Measurements from ENCODE around the gene PCBP4. TPM values are rescaled to one million over a fixed set of nuclear protein-coding genes. Genes with fewer than 3 reads are reported as not detected.

The PCBP4 gene
- total RNA-seq, 4 donors from 2014 or later = 184 to 320 (median 199) TPM

DNA sequence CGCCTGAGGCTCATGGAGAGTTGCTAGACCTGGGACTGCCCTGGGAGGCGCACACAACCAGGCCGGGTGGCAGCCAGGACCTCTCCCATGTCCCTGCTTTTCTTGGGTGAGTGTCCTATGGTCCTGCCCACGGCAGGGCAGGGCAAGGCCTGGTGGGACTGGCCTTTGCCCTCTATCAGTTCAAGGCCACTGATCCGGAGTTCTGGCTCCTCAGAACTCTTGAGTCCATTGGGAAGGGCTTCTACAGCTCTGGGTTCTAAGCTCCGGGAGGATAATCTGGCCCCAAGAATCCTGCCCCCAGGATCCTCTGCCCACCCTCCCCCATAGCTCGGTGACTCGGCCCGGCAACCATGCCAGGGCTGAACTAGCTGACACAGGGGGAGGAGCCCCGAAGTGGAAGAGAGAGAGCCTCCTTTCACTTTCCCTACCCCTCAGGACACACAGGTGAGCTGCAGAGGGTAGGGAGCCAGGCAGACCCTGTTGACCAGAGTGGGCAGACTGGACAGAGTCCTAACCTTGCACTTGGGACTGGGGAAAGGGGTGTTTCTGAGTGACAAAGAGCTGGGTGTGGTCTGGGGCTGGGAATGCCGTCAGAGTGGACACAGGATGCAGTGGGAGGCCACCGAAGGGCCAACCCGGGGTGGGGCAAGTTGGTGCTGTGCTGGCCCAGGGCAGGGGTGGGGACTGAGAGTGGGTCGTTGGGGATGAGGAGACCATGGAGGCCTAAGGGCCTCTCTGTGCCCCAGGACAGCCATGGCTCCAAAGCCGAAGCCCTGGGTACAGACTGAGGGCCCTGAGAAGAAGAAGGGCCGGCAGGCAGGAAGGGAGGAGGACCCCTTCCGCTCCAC, 24.4 kb downstream of the PCBP4 start:
- intact Hi-C loops (cut with DNase I; ENCODE audit: low total_unique reads) (loop anchor here (1.0 kb wide), 4 partner anchors 13 to 211 kb away; partner anchors contain the start of genes ABHD14B, DUSP7 and POC1A), in situ Hi-C loops (cut with MboI; ENCODE audit: low sequenced_read_pairs in 4 of 4) (loop anchor here in 2 of 4 donors (10.0 kb wide), 1 partner anchor 52 kb away; the partner anchor contains the start of gene RPL29 (in 2 of the 2))
- Histone ChIP-seq H3K9me3 (no peaks in the 10 kb centered on the region), H3K36me3 (peaks cover 0 to 26% of the 10 kb centered on the region in 2 donors), H3K4me3 (peak overlapping the region; percentile 52 to 88 (median 66)), H3K4me1 (peaks cover 23 to 29% of the 10 kb centered on the region in 2 donors), H3K27me3 (no peaks in the 10 kb centered on the region), H3K27ac (peak overlapping the region; percentile 92 to 100 (median 95))
- DNase-seq (peak in 1 of 2 donors; percentile 72), ATAC-seq (peak; percentile 42 to 58)
- TF ChIP-seq POLR2A (IDR thresholded peaks at IDR 0.05) = peak in 1 of 2 donors; percentile 29
- TF ChIP-seq, protein P1, sequence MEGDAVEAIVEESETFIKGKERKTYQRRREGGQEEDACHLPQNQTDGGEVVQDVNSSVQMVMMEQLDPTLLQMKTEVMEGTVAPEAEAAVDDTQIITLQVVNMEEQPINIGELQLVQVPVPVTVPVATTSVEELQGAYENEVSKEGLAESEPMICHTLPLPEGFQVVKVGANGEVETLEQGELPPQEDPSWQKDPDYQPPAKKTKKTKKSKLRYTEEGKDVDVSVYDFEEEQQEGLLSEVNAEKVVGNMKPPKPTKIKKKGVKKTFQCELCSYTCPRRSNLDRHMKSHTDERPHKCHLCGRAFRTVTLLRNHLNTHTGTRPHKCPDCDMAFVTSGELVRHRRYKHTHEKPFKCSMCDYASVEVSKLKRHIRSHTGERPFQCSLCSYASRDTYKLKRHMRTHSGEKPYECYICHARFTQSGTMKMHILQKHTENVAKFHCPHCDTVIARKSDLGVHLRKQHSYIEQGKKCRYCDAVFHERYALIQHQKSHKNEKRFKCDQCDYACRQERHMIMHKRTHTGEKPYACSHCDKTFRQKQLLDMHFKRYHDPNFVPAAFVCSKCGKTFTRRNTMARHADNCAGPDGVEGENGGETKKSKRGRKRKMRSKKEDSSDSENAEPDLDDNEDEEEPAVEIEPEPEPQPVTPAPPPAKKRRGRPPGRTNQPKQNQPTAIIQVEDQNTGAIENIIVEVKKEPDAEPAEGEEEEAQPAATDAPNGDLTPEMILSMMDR (IDR thresholded peaks at IDR 0.05 in 4 of 5, conservative IDR thresholded peaks at IDR 0.05 in 1 of 5) = no peak

DNA sequence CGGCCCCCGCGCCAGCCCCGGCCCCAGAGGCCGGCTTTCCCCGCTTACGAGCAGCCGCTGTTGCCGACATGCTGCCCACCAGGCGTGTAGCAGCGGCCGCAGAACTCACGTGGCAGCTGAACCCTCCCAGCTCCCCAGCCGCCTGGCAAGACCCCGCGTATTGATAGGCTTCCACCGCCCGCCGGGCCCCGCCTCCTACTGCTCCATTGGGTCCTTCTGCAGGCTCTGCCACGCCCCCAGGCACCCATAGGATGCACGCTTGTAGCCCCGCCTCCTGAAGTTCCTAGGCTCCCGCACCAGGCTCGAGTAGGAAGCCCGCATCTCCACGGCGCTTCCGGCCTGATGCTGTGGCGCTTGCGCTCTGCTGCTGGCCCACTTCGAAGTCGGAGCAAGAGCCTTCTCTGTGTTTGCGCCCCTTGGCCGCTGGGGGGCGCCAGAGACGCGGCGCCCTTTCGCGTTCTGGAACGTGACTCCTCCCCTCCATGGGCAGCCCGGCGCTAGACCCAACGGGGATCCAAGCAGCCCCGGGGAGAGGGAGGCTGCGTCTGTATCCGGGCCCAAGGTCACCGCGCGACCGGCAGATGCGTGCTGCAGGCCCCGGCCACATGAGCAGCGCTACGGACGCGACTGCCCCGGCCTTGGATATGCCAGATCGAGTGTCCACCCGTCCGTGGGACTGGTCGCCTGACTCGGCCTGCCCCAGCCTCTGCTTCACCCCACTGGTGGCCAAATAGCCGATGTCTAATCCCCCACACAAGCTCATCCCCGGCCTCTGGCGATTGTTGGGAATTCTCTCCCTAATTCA, 25.3 kb downstream of the PCBP4 start, which contains the start of the genes PARP3 and RRP9:
Gene PARP3 (plus strand): TSS at position 566 of the 805 bp plus-strand sequence. CDS start 993 bp downstream, outside the sequence.
Gene RRP9 (minus strand): TSS at position 107 of the 805 bp plus-strand sequence. CDS start 37 bp downstream, at position 70.
- Histone ChIP-seq H3K27ac (peak within 1 kb of the TSS; percentile 92 to 100 (median 95)), H3K27me3 (no peaks in the 10 kb centered on the region), H3K9me3 (no peaks in the 10 kb centered on the region), H3K36me3 (peaks cover 0 to 29% of the 10 kb centered on the region in 2 donors), H3K4me3 (peak within 1 kb of the TSS; percentile 83 to 94 (median 90)), H3K4me1 (peaks cover 23 to 29% of the 10 kb centered on the region in 2 donors)
- in situ Hi-C loops (cut with MboI; ENCODE audit: low sequenced_read_pairs in 4 of 4) = loop anchor here in 2 of 4 donors (10.0 kb wide), 1 partner anchor 53 kb away; the partner anchor contains the start of gene RPL29 (in 2 of the 2)
- ATAC-seq (peak; percentile 90 to 94), DNase-seq (peak; percentile 100)
- intact Hi-C loops (cut with DNase I; ENCODE audit: low total_unique reads) = loop anchor here (1.0 kb wide), 4 partner anchors 14 to 212 kb away; partner anchors contain the start of genes ABHD14B, DUSP7 and POC1A
- TF ChIP-seq POLR2A (IDR thresholded peaks at IDR 0.05) = peak; percentile 75 to 81
- TF ChIP-seq, protein P1 (IDR thresholded peaks at IDR 0.05 in 4 of 5, conservative IDR thresholded peaks at IDR 0.05 in 1 of 5) = peak; percentile 98 to 100 (median 100)

DNA sequence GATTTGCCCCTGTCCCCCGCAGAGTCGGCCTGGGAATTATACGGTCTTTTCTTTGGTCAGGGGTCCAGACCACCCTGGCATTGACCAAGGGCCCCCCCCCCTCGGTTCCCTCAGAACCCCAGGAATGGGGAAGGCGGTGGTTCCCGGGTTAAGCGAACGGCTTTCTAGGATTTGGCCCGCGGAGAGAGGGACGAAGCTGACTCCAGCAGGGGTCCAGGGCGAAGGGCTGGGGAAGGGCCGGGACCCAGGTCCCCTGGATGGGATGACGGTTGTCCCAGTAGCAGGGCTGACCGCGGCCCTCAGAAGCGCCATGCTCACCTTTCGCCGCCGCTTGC, 25.8 kb downstream of the PCBP4 start:
- Histone ChIP-seq H3K36me3 (peaks cover 0 to 35% of the 10 kb centered on the region in 2 donors), H3K9me3 (no peaks in the 10 kb centered on the region), H3K27me3 (no peaks in the 10 kb centered on the region), H3K4me3 (peak overlapping the region; percentile 83 to 94 (median 90)), H3K4me1 (peaks cover 23 to 29% of the 10 kb centered on the region in 2 donors), H3K27ac (peak overlapping the region; percentile 88 to 96 (median 91))
- peak in 1 of 2 donors; percentile 2 for ATAC-seq
- no peak for DNase-seq
- in situ Hi-C loops (cut with MboI; ENCODE audit: low sequenced_read_pairs in 4 of 4) = loop anchor here in 2 of 4 donors (10.0 kb wide), 1 partner anchor 53 kb away; the partner anchor contains the start of gene RPL29 (in 2 of the 2)
- intact Hi-C loops (cut with DNase I; ENCODE audit: low total_unique reads) = no loop called here
- TF ChIP-seq, protein P1 (IDR thresholded peaks at IDR 0.05 in 4 of 5, conservative IDR thresholded peaks at IDR 0.05 in 1 of 5) = no peak
- TF ChIP-seq POLR2A (IDR thresholded peaks at IDR 0.05) = no peak

Measured in gastrocnemius medialis (tissue), 4 donors.